GM18499 (cell line): ENCODE results near the gene BCL11B.

ENCODE experiments used
- ATAC-seq: cut with Tn5 transposase; IDR thresholded peaks from one replicate; pipeline ENCODE4 v1.9.1; 2021; ENCODE audit warnings: moderate number of reproducible peaks; ENCODE audit not compliant: insufficient read depth, unreplicated experiment

The BCL11B gene

DNA sequence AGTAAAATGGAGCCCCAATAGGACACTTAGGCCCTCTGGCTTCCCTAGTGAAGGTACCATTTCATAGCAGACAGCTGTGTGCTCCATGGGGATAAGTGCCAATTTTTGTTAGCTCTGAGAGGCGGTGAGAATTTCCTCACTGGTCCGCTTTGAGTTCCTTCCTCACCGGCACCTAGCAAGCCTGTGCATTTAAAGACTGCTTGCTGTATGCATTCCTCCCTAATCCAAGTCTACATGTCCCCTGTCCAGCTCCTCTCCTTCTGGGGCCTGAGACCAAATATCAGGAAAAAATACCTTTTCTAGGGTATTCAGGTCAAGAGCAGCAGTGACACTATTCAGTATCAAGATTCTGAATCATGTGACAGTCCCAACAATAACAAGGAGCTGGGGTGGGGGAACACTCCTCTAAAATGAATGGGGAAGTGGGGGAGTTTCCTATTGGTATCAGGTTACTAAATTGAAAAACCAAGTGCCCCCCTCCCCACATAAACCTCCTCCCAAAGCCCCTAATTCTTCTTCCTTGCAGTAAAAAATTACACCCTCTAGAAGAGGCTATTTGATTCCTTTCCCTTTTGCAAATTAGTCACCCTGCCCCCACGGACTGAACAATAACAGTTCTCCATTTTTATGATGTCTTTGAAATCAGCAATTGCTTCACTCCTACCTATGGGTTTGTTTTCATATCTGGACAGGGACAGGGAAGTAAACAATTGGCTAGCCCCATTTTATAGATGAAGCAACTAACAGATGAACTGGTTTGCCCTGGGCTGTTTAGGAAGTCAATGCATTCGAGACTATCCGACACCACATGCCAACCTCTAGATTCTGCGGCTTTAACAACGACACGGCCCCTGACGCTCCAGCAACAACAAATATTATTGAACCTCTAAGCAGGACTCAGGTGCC is 28.9 kb downstream of the BCL11B start:
- no peak for ATAC-seq

DNA sequence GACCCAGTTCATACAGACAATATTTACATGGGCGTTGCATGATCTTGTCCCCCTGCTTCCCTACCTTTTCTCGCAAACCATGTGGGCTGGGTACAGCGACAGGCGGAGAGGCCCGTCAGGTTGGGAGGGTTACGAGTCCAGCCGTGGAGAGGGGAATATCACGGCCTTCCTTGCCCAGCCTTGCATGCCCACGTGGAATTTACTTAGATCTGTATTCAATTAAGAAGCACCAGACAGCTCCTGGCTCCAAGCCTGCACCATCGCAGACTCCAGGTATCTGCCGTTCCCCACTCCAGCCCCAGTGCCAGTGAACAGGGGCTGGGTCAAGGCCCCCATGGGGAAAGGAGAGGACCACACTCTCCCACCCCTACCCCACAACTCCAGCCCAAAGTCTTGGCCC is 29.8 kb downstream of the BCL11B start:
- ATAC-seq = no peak

DNA sequence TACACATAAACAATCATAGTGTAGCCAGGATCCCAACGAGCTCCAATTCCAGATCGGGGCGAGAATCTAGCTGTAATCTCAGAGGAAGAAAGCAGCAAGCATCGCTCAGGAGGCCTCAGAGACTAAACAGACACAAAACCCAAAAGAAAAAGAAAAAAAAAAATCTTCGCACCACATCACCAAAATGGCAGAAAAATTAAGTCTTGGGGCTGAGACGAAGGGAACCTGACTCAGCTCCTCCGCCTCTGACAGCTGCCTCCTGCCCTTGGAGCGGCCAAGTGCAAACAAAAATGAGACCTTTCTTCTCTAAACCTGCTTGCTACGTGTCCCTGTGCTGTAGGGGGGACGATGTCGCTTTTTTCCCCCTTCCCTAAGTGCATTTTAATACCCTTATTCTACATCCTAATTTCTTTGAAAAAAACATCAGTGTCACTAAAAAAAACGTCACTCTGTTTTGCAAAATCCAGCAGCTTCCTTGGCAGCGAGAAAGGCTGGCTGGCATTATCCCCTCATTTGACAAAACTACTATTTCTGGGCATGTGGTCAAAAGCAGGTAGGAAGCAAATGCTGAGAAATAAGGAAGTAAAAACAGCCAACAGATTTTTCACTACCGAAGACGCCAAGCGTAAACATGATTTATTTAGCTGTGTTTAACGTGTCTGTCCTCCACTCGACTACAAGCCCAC is 30.5 kb downstream of the BCL11B start:
- no peak for ATAC-seq

DNA sequence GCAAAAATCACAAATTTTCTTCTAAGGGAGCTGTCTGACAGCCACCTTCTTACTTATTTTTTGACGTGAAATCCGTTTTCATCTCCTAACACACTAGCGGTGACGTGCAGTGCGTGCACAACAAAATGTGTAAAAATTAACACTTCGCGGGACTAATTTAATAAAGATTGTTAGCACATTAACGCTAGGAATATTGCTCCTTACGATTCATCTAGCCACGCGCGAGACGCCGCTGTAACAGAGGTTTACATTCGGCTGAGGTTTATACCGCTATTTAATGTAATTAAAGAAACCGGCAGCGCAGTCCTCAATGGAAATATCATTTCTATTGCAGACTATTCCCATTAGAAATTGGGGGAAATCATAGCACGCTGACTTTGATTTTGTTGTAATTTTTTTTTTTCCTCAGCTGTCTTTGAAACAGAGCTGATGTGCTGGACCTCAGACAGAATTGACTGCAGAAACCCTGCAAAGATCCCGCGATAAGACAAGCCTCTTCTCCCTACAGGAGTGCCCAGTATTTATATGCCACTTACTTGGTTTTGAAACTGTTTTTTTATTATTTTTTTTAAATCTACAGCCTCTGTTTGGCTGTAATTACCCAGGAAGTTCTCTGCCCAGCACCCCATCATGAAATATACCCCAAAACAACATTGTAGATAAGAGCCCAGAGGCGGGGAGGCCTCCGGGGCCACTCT is 31.2 kb downstream of the BCL11B start:
- no peak for ATAC-seq

DNA sequence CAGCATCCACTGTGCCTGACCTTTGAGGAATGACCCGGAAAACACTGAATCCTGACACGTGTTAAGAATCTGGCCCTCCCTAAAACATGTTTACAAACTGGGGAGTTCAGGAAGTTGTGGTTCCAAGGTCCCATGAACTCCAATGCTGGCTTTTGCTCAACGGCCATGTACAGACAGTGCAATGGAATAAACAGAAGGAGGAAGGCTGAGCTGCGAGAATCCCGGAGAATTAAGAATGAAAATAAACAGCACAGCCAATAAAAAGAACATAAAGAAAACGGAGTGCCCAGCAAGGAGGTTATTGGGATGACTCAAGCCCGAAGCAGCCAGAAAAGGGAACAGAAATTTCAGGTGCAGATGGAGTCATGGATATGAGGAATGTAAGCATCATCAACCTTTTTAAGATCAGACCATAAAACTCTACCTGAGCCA is 32.3 kb downstream of the BCL11B start:
- ATAC-seq = no peak

DNA sequence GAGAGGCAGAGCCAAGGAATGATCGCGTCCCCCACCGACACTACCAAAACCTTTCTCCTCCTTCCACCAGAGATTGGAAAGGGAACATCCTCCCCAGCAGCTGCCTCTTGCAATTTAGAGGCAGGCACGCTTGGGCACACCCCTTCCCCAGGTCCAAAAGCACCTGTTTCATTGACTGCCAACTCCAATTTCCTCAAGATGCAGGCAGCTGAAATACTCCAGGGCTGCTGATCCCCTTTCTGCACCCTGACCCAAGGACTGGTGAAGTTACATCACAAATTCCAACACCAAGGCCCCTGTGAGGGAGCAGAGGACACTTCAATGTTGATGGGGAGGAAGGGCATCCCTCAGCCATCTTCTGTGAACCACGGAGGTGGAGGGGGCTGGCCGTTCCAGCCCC is 33.8 kb downstream of the BCL11B start:
- ATAC-seq = no peak

DNA sequence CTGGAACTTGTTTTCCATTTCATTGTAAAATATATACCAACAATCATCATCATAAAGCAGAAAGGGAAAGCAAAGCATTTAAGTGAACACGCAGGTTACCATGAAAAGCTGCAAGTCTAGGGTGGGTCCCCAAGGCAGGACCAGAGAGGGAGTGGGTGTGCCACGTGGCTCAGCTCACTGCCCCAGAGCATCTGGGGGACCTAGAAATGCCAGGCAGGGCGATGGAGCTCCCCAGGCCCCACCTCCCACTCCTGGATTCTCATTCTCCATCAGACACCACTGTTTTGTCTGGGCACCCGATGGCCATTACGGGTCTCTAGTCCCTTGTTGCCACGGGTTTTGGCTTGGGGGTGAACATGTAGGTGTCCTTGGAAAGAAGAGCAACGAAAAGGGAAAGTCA is 34.7 kb downstream of the BCL11B start:
- no peak for ATAC-seq

DNA sequence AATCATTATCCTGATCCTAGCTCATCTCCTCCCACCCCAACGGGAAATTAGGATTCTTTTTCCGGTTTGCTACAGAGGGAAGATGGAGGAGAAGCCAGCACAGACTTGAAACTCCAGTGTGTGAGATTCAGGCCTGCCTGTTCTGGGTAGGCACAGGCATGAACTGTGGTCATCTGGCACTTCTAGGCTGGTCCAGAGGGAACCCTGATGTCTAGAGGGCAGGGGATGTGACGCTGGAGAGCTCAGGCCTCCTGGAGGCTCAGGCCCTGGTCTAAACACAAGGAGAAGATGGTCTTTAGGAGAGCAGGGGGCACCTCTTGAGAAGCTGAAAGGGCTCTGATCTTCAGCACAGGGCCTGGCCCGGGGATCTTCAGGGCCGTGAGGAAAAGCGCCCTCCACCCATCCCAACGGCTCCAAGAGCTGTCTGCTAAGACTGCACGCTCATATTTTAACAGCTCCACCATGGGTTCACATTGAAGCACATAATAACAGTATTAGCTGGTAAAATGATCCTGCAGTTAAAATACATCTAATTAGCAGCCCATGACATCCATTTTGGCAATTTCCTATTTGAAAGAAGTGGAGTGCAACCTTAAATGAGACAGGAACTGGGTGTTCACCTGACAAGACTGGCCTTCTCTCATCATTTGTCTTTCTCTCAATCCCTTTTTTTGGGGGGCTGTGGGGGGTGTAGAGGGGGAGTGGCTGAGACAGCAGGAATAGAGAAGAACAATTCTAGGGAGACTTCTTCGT is 35.4 kb downstream of the BCL11B start:
- ATAC-seq = no peak

DNA sequence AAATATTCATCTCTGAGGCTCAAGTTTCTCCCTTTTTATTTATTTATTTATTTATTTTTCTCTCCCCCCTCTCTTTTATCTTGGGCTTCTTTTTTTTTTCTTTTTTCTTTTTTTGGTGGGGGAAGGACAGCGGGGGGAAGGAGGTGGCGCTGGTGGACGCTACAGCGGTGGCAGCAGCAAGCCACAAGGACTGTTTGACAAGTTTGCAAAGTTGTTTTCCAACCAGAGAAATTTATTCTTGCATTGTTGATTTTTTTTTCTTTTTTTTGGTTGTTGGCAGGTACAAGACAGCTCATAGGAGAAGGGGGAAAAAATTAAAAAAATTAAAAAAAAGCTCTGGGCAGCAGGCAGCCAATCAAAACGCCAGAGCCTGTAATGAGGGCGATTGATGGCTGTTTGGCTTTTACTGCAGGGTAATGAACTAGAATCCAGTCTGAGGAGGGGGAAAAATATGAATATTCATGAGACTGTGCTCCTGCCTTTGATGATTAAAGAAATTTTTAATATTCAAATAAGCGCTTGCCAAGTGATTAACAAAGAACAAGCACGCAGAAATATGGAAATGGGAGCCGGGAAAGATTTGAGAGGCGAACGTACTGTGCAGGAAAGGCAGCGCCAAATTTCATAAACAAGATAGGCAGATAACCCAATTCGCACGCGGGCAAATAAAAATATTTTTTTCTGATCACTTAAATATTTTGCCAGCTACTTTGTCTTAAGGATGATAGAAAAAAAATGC is 36.2 kb downstream of the BCL11B start:
- no peak for ATAC-seq

DNA sequence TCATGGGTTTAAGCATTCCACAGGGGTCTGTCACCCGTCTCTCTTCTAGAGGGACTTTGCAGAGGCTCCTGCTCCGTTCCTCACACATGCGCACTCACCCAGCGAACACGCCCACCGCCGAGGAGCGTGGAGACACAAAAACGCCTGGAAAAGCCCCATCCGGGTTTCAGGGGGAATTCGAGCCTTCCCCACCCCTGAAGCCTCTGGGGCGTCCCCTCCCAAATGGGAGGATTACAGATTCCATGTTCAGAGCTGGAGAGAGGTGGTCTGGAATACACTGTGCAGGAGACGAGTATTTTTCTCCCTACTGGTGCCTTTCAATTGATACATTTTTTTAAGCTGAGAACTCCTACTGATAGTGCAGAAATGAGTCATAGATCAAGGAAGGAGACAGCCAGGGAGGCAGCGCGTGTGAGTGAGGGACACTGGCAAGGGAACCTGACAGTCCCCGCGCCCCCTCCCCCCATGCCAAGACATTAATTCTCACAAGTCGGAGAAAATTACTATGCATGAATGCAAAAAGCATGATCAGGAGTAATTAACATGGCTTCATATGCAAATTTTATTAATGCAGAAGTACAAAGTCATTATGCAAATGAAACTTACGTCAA is 36.9 kb downstream of the BCL11B start:
- no peak for ATAC-seq

DNA sequence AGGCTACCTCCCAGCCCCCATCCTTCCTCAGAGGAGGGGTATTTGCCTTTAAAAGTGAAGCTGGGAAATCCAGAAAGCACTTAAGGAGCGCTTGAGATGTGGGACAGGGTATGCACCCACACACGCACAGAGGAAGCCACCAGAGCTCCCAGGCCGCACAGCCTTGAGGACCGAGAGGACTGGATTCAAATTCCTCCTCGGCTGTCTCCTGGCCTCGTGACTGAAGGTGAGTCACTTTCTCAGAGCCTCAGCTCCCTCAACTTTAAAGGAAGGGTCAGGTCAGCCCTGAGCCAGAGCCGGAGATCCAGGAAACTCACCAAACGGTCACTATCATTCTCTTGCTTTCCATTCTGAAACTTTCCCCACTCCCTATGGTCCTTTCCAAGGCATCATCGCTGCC is 37.6 kb downstream of the BCL11B start:
- no peak for ATAC-seq

DNA sequence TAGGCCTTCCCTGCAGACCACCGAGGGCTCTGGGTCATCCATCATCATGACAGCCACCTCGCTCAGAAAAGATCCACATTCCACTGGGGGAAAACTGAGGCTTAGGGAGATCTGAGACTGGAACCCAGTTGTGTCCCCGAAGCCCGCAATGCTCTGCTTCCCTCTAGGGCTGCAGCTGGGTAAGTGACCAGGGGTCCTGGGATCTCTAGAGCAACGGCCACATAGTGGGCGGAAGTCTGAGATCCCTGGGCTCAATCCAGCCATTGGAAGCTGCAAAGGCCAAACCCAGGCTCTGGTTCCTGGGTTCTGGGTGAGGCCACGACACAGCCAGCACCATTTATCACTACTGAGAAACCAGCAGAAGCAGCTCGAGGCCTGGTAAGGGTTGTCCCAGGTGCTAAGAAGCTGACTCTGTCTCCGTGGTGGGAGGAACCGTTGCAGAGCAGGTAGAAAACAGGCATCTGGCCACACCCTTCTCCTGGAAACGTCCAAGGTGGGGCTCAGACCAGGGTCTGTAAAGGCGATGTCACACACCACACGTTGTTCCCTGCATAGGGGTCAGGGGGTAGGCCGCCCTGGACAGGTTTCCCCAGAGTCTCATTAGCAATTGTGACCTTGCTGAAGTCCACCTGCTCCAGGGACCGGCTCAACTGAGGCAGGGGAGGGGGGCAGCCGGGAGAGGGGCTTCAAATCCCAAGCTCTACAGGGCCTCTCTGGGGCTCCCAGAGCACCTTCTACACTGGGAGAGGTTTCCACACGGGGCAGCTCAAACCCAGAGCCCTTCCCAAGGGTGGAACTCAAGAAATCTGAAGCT is 38.6 kb downstream of the BCL11B start:
- ATAC-seq = no peak

DNA sequence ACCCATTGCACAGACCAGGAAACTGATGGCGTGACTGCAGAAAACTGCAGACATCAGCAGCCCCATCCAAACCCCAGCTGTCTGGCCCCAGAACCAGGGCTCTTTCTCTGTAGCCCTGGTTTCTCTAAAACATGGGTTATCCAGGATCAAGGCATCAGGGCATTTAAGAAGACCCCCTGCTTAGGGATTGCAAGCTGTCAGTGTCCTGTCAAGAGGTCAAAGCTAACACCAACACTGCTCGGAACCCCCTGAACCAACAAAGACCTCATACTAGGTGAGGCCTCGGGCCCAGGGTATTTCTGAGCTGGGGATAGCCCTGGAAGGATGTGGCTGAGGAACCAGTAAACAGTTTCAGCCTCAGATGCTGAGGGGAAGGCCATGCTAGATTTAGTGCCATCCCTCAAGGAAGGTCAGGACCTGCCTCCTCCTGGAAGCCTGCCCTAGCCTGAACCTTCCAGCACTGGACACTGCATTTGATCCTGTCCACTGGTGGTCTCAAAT is 39.2 kb downstream of the BCL11B start:
- ATAC-seq = no peak

DNA sequence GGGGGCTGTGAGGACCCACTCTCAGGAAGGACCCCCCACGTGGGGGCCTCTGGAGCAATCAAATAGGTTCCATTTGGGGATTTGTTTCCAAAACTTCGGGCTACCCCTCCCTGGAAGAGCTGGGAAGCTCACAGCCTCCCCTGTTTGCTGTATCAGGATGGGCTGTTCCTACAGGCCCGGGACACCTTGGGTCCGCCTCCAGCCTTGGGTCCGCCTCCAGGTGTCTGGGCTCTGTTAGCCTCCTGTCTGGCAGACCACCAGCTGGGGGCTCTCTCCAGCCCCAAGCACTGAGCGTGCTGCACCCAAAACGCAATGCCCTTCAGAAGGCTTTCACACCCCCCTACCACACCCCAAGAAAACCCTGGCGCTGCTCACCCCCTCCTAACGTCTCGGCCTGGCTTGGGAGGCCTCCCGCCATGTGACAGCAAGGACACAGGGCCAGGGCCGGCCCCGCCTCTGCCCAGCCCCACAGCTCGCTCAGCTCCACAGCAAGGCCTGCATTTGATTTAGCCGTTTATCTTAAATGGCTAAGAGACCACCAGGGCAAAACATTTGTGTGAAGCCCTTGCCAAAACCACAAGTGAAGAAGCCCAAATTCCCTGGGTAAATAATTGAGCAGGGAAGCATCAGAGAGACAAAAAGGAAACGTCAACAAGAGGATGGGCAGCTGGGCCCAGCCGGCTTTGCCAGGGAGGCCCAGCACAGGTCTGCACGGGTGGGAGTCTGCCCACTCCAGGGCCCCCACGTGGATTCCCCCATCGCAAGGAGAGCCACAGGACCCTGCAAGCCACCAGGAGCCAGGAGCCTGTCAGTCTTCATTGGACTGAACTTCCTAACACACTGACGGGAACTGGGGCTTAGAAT is 39.9 kb downstream of the BCL11B start:
- ATAC-seq = no peak

DNA sequence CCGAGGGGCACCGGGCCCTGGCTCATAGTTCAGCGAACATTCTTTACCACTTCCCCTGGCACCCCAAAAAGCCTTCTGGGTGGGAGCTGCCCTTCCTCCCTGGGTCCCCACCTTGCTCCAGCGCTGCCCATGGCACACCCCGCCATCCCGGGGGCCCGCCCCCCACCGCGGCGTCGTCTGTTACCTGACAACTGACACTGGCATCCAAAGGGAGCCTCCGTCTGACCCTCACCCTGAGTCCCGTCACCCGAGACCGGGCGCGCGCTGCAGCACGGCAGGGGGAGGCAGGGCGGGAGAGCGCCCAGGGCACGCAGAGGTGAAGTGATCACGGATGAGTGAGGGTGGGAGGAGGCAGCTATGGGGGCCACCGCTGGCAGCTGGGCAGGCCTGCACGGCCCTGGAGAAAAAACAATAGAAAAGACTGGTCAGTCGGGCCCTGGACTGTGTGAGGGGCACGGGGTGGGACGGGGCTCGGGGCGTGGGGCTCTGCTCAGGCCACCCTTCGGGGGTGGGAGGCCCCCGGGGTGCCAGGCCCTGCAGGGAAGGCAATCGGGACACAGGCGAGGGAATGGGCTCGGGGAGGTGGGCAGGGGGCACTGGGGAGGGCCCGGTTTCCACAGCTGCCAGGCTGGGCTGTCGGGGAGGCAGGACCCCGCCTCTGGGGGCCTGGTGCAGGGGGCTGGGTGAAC is 40.7 kb downstream of the BCL11B start:
- ATAC-seq = no peak

DNA sequence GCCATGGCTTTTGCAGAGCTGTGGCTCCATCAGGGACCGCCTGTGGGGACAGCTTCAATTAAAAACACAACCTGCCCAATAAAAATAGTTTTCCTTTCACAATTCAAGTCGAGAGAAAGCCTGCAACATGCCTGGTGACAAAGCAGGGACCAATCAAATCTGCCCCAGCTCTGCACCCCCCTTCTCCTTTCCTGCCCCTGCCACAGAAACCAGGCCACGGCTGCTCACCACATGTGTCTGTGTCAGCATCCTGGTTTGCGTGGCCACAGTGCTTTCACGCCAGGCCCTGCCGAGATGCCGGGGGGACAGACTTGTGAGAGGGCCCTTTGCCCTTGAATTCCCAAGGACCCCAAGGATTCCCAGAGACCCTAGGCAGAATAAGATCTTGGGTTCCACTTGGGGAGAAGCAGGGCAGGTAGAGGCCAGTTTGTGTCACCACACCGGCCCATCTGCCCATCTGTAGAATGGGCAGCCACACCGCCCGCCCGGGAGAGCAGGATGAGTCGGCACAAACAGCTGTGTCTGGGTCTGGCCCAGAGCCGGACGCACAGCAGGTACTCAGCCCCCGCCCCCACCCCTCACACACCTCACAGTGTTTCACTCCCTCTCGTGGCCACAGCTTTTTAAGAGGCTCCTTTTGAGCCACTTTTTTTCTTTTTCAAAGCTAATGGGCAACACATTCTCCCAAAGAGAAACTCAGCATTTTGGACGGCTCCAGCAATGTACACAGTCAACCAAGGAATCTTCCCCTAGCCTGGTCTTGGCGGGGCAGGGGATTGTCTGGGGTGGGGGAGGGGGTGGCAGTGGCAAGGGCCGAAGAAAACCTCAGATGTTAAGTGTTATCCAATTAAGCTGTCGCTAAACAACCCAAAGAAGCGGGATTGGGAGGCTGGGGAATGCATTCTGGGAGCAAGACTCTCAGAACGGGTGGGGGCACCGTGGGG is 41.5 kb downstream of the BCL11B start:
- no peak for ATAC-seq
